Stimulated activated CD8-positive, alpha-beta memory T cell treated with anti-CD3 and anti-CD28 coated beads, Interleukin-7, amount 100 ng/mL, for 24 hours (primary cell): ENCODE data around the gene BABAM2.

ENCODE experiments used
- DNase-seq: peaks from one replicate; pipeline ENCODE4 v3.0.0-alpha.2; 2020; ENCODE audit warnings: low read depth

The BABAM2 gene

GRCh38 chr2:28030600-28030999, 140.1 kb downstream of the BABAM2 start:
- DNase-seq = no peak

- no peak for DNase-seq
These were observed 142.3 kb downstream of the BABAM2 start for GRCh38 chr2:28032816-28033215.

- no peak for DNase-seq
These were observed 144.2 kb downstream of the BABAM2 start for GRCh38 chr2:28034696-28035095.

GRCh38 chr2:28035163-28035690, 144.7 kb downstream of the BABAM2 start:
- no peak for DNase-seq

GRCh38 chr2:28035816-28036215, 145.3 kb downstream of the BABAM2 start:
- no peak for DNase-seq

GRCh38 chr2:28036307-28036706, 145.8 kb downstream of the BABAM2 start:
- DNase-seq = no peak

- no peak for DNase-seq
These were observed 148.2 kb downstream of the BABAM2 start for GRCh38 chr2:28038722-28039121.

GRCh38 chr2:28045676-28046351, 155.3 kb downstream of the BABAM2 start:
- DNase-seq = no peak

- no peak for DNase-seq
These were observed 156.4 kb downstream of the BABAM2 start for GRCh38 chr2:28046921-28047320.

GRCh38 chr2:28047681-28048080, 157.2 kb downstream of the BABAM2 start:
- no peak for DNase-seq

GRCh38 chr2:28048341-28048740, 157.8 kb downstream of the BABAM2 start:
- DNase-seq = no peak

- DNase-seq = no peak
These were observed 158.9 kb downstream of the BABAM2 start for GRCh38 chr2:28049416-28049815.

- no peak for DNase-seq
These were observed 159.4 kb downstream of the BABAM2 start for GRCh38 chr2:28049899-28050298.

GRCh38 chr2:28052691-28053090, 162.2 kb downstream of the BABAM2 start:
- no peak for DNase-seq

- no peak for DNase-seq
These were observed 163.1 kb downstream of the BABAM2 start for GRCh38 chr2:28053597-28053996.

- DNase-seq = no peak
These were observed 164.4 kb downstream of the BABAM2 start for GRCh38 chr2:28054916-28055315.

- DNase-seq = no peak
These were observed 164.9 kb downstream of the BABAM2 start for GRCh38 chr2:28055325-28055970.

GRCh38 chr2:28058791-28059190, 168.3 kb downstream of the BABAM2 start:
- DNase-seq = no peak

- no peak for DNase-seq
These were observed 172.3 kb downstream of the BABAM2 start for GRCh38 chr2:28062867-28063266.

GRCh38 chr2:28063492-28063962, 173.0 kb downstream of the BABAM2 start:
- DNase-seq = no peak

GRCh38 chr2:28067602-28068001, 177.1 kb downstream of the BABAM2 start:
- DNase-seq = no peak

- no peak for DNase-seq
These were observed 177.6 kb downstream of the BABAM2 start for GRCh38 chr2:28068088-28068487.

- DNase-seq = no peak
These were observed 178.0 kb downstream of the BABAM2 start for GRCh38 chr2:28068527-28068926.

- DNase-seq = no peak
These were observed 180.7 kb downstream of the BABAM2 start for GRCh38 chr2:28071221-28071620.
